Measurements from ENCODE around the gene FITM1. TPM values are rescaled to one million over a fixed set of nuclear protein-coding genes. Genes with fewer than 3 reads are reported as not detected.

The FITM1 gene
- total RNA-seq, 4 donors from 2014 or later, result 0.96 to 2.8 (median 1.2) TPM; not detected in 1

DNA sequence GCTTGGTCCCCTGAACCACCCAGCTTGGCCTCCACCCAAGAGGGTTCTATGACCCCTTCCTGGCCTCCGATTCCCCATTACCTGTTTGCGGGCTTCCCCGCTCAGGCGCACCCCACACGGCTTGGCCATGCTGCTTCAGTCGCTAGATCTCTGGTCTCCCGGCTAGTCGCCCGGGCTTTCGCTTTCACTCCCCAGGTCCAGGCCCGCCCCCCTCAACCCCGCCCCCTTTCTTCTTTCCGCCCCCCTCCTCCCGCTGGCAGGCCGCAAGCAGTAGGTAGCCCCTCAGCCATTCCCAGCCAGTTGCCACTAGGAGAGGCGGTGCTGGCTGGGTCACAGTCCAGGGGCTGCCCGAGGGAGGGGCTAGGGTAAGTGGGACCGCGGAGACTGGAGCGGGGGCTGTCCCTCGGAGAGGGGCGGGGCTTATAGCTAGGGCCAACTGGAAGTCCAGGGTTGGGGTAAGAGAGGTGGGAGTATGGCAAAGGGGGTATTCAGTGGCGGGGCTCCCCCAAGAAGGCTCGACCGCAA, 16.1 kb downstream of the FITM1 start, which contains the start of gene PSME2:
Gene PSME2 (minus strand): TSS at position 158 of the 525 bp plus-strand sequence. CDS start 29 bp downstream, at position 129.
- DNase-seq (ENCODE audit: low spot score) (peak; percentile 80), ATAC-seq (ENCODE audit: low FRiP score) (peak; percentile 83)
- TF ChIP-seq, protein P1, sequence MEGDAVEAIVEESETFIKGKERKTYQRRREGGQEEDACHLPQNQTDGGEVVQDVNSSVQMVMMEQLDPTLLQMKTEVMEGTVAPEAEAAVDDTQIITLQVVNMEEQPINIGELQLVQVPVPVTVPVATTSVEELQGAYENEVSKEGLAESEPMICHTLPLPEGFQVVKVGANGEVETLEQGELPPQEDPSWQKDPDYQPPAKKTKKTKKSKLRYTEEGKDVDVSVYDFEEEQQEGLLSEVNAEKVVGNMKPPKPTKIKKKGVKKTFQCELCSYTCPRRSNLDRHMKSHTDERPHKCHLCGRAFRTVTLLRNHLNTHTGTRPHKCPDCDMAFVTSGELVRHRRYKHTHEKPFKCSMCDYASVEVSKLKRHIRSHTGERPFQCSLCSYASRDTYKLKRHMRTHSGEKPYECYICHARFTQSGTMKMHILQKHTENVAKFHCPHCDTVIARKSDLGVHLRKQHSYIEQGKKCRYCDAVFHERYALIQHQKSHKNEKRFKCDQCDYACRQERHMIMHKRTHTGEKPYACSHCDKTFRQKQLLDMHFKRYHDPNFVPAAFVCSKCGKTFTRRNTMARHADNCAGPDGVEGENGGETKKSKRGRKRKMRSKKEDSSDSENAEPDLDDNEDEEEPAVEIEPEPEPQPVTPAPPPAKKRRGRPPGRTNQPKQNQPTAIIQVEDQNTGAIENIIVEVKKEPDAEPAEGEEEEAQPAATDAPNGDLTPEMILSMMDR (IDR thresholded peaks at IDR 0.05), result no peak

DNA sequence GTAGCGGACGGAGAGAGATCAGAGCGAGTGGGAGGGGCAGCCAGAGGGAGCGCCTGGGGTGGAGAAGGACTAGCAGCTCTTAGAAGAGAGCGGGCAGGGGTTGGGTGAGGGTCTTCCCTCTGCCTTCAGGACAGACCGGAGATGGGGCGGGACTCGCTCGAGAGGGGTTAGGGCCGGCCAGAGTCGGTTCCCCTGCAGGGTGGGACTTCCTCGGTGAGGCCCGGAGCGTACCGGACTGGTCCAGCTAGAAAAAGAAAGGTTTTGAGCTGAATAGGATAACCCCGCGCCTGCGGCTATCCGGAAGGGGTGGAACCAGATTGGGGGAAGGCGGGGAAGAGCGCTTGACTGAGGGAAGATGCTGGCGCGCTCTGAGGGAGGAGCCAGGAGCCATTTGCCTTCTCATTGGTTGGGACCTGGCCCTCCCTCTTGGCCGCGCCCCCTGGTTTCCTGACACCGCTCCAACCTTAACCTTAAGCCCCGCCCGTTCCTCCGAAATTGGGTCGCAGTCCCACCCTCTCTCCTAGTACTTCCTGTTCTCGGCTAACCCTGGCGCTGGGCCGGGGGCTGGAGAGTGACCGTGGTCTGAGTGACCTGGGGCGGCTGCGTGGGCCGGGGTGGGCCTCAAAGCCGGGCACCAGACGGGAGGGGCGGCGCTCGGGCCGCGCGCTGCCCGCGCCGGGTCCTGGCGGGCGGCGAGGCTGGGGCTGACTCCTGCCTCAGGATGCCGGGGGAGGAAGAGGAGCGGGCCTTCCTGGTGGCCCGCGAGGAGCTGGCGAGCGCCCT, 16.7 kb downstream of the FITM1 start, which contains the start of gene RNF31:
Gene RNF31 (plus strand): TSS at position 521 of the 783 bp plus-strand sequence. CDS start 201 bp downstream, at position 722.
- ATAC-seq (ENCODE audit: low FRiP score), result peak; percentile 95
- TF ChIP-seq, protein P1 (IDR thresholded peaks at IDR 0.05), result no peak
- peak; percentile 90 for DNase-seq (ENCODE audit: low spot score)

DNA sequence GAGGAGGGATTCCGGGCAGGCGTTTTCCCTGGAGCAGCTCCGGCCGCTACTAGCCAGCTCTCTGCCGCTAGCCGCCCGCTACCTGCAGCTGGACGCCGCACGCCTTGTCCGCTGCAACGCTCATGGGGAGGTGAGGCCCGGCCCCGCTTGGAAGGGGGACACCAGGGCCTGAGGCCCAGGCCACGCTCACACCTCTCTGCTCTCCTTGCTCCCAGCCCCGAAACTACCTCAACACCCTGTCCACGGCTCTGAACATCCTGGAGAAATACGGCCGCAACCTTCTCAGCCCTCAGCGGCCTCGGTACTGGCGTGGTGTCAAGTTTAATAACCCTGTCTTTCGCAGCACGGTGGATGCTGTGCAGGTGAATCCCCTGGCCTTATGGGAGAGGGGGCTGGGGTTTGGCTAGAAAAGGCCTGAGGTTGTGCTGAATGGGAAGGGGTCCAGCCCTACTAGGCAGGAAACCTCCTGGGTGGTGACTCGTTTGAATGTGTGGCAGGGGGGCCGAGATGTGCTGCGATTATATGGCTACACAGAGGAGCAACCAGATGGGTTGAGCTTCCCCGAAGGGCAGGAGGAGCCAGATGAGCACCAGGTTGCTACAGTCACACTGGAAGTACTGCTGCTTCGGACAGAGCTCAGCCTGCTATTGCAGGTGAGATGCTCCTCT, 17.4 kb downstream of the FITM1 start:
- TF ChIP-seq, protein P1 (IDR thresholded peaks at IDR 0.05), result no peak
- no peak for DNase-seq (ENCODE audit: low spot score)
- no peak for ATAC-seq (ENCODE audit: low FRiP score)

DNA sequence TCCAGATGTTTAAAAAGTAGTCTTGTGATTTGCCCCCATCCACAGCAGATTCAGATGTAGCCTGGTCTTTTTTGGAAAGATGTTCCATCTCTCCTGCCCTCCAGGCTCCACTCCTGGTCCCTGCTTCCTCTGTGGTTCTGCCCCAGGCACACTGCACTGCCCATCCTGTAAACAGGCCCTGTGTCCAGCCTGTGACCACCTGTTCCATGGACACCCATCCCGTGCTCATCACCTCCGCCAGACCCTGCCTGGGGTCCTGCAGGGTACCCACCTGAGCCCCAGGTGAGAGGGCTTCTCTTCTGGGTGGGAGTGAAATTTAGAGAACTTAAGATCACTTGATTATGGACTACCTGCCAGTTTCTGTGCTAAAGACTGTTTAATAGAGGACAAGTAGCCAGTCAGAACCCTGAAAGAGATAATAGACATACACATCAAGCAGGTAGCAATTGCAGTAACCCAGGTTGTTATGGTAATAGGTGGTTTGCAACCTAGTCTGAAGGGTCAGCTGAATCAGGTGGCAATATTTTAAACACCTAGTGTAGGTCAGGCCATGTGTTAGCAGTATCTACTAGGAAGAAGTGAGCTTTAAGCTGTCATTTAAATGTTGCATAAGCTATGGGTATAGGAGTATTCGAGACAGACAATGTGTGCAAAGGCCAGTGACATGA, 19.0 kb downstream of the FITM1 start:
- DNase-seq (ENCODE audit: low spot score) (no peak), ATAC-seq (ENCODE audit: low FRiP score) (no peak)
- TF ChIP-seq, protein P1 (IDR thresholded peaks at IDR 0.05), result no peak

DNA sequence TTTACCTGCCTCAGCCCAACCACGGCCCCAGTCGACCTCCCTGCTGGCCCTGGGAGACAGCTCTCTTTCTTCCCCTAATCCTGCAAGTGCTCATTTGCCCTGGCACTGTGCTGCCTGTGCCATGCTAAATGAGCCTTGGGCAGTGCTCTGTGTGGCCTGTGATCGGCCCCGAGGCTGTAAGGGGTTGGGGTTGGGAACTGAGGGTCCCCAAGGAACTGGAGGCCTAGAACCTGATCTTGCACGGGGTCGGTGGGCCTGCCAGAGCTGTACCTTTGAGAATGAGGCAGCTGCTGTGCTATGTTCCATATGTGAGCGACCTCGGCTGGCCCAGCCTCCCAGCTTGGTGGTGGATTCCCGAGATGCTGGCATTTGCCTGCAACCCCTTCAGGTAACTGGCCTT, 19.6 kb downstream of the FITM1 start:
- ATAC-seq (ENCODE audit: low FRiP score) (no peak), DNase-seq (ENCODE audit: low spot score) (no peak)
- TF ChIP-seq, protein P1 (IDR thresholded peaks at IDR 0.05), result no peak

DNA sequence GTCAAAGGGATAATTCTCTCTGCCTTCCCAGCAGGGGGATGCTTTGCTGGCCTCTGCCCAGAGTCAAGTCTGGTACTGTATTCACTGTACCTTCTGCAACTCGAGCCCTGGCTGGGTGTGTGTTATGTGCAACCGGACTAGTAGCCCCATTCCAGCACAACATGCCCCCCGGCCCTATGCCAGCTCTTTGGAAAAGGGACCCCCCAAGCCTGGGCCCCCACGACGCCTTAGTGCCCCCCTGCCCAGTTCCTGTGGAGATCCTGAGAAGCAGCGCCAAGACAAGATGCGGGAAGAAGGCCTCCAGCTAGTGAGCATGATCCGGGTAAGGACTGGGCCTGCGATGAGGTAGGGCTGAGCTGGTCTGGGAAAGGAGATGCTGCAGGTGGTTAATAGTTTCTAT, 20.1 kb downstream of the FITM1 start:
- DNase-seq (ENCODE audit: low spot score) (no peak), ATAC-seq (ENCODE audit: low FRiP score) (no peak)
- TF ChIP-seq, protein P1 (IDR thresholded peaks at IDR 0.05), result no peak
